Prostate gland (tissue), 2 donors: ENCODE results near the gene BIRC5.
A peak's percentile ranks its signal among the peaks of the same experiment; 100 is the strongest.

Experiments used
- POLR2A ChIP-seq: fragments of 450-650 bp; IDR thresholded peaks from one replicate; pipeline ENCODE4 v1.6.1; 2016; ENCODE audit warnings: antibody characterized with exemption, mild to moderate bottlenecking
- POLR2AphosphoS5 ChIP-seq: sonication (generic); formaldehyde crosslinking; IDR thresholded peaks from one replicate; pipeline ENCODE4 v1.6.1; 2017; ENCODE audit warnings: antibody characterized with exemption
- TF ChIP-seq, protein P1 (sequence below), 4 experiments: fragments of 200-600 bp in 2 of 4; fragments of 450-650 bp in 2 of 4; sonication (generic) in 2 of 4; IDR thresholded peaks; 1 replicate in 3 of 4; 2 replicates in 1 of 4; pipeline ENCODE4 v1.5.1; 2016 to 2019; ENCODE audit warnings: antibody characterized with exemption in 4 of 4, mild to moderate bottlenecking in 2 of 4, moderate library complexity in 2 of 4

DNA sequence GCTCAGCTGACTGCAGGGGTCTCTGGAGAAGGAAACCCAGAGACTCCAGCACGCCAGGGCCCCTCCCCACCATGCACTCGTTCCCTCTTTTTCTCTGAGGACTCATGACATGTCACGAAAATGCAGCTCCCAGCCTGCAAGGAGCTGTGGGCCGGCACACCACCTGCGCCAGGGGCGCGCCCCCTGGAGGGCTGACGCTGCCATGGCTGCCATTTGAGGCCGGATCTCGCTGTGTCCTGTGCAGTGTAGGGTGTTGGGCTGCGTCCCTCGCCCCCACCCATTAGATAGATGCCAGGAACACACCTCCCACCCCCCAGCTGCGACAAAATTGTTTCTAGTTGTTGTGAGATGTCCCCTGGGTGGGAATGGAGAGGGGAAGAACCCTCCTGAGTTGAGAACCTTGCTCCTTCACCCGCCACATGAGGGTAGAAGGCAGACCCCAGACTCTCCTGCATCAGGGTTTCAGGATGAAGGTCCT, 37.5 kb upstream of the BIRC5 start:
- TF ChIP-seq, protein P1, sequence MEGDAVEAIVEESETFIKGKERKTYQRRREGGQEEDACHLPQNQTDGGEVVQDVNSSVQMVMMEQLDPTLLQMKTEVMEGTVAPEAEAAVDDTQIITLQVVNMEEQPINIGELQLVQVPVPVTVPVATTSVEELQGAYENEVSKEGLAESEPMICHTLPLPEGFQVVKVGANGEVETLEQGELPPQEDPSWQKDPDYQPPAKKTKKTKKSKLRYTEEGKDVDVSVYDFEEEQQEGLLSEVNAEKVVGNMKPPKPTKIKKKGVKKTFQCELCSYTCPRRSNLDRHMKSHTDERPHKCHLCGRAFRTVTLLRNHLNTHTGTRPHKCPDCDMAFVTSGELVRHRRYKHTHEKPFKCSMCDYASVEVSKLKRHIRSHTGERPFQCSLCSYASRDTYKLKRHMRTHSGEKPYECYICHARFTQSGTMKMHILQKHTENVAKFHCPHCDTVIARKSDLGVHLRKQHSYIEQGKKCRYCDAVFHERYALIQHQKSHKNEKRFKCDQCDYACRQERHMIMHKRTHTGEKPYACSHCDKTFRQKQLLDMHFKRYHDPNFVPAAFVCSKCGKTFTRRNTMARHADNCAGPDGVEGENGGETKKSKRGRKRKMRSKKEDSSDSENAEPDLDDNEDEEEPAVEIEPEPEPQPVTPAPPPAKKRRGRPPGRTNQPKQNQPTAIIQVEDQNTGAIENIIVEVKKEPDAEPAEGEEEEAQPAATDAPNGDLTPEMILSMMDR (IDR thresholded peaks at IDR 0.05), result peak; percentile 56 to 93 (median 79)
- peak; percentile 43 for TF ChIP-seq POLR2AphosphoS5
- TF ChIP-seq POLR2A, result no peak
